GM12892 (cell line): ENCODE measurements around the gene ZFYVE28.

Experiments used
- POLR2A ChIP-seq: IDR thresholded peaks from 2 replicates; pipeline ENCODE4 v1.6.1; 2011; ENCODE audit warnings: low read depth, low read length, control low read depth
- POLR2AphosphoS5 ChIP-seq: IDR thresholded peaks from 2 replicates; pipeline ENCODE4 v1.6.1; 2011; ENCODE audit warnings: low read depth, low read length, control low read depth
- TAF1 ChIP-seq: IDR thresholded peaks from 2 replicates; pipeline ENCODE4 v1.6.1; 2011; ENCODE audit warnings: low read depth, mild to moderate bottlenecking, control low read depth, low read length, borderline replicate concordance

DNA sequence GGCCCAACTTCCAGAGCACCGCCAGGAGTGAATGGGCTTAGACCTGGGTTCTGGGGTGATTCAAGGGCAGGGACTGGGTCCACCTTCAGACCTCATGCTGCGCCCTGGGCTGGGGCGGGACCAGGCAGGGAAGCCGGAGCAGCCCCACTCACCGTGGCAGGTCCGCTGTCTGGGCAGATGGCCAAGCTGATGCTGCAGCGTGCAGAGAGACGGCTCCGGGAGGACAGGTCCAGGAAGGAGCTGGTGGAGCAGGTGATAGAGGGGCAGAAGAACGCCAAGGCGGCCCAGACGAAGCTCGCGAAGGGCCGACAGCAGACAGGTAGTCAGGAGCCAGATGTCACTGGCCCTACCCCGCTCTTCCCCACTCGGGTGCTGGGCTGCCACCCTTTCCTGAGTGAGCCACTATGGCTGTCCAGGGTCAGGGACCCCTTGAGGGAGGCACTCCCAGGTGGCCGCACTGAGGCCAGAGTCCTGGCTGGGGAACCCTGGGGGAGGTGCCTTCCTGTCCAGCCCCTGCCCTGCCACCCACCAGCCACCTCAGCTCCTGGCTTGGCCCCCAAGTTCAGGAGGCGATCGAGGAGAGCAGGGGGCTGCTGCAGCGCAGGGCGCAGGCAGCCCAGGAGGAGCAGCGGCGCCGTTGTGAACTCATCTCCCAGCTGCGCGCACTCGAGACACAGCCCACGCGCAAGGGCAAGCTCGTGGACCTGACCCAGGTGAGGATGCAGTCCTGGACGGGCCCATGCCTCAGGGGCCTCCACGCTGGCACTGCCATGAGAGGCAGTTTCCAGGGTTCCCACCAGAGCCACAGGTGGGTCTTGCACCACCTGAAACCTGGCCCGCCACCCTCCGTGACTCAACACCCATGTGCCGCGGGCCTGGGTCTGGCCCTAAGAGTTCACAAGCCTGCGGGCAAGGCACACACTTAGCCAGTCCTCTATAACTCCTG lies 40.4 kb upstream of the ZFYVE28 start:
- TF ChIP-seq POLR2AphosphoS5 (no peak), POLR2A (no peak), TAF1 (no peak)
